Upper lobe of right lung (tissue), 1 donor: ENCODE results near the gene COX4I1. TPM values are rescaled to one million over a fixed set of nuclear protein-coding genes. Genes with fewer than 3 reads are reported as not detected.

Experiments used
- ATAC-seq: fragments of 200-7000 bp; cut with Tn5 transposase; one replicate; pipeline ENCODE4 v1.9.1; 2020; ENCODE audit warnings: mild to moderate bottlenecking, moderate library complexity
- DNase-seq: peaks from one replicate; pipeline ENCODE4 v3.0.0-alpha.2; 2020
- H3K27ac ChIP-seq: fragments of 200-600 bp; one replicate; pipeline ENCODE4 v1.8.0; 2022
- H3K27me3 ChIP-seq: fragments of 200-600 bp; one replicate; pipeline ENCODE4 v1.8.0; 2022; ENCODE audit warnings: mild to moderate bottlenecking
- H3K36me3 ChIP-seq: fragments of 200-600 bp; one replicate; pipeline ENCODE4 v1.8.0; 2022
- H3K4me1 ChIP-seq: fragments of 200-600 bp; one replicate; pipeline ENCODE4 v1.8.0; 2022
- H3K4me3 ChIP-seq: fragments of 200-600 bp; one replicate; pipeline ENCODE4 v1.8.0; 2022; ENCODE audit warnings: mild to moderate bottlenecking
- H3K9me3 ChIP-seq: fragments of 200-600 bp; one replicate; pipeline ENCODE4 v1.8.0; 2022
- CTCF ChIP-seq: fragments of 200-600 bp; IDR thresholded peaks from one replicate; pipeline ENCODE4 v1.8.0; 2022; ENCODE audit warnings: antibody characterized with exemption
- intact Hi-C: fragments of 100-400 bp; cut with DNase I; formaldehyde crosslinking; loops from one replicate; pipeline ENCODE4 v1.11.0; 2022
- total RNA-seq: library from RNA; stranded (reverse); fragmentation: NEBNext Ultra II Directional; extraction: Animal tissue kit (Norgen Biotek cat#: 25700); gene quantifications from one replicate; pipeline ENCODE4 v1.2.1, GENCODE V29; 2021
- donor health status: DM: no; HTN: yes; CAD: no; lungs with severe emphysema.

The COX4I1 gene
- total RNA-seq, 1 donor from 2014 or later, result 382 TPM

GRCh38 chr16:85850344-85850880 lies 50.9 kb downstream of the COX4I1 start:
- ATAC-seq (no peak), DNase-seq (no peak)
- Histone ChIP-seq H3K9me3 (no peaks in the 10 kb centered on the region), H3K4me1 (no peaks in the 10 kb centered on the region), H3K36me3 (no peaks in the 10 kb centered on the region), H3K27ac (no peak overlapping the region), H3K4me3 (no peak overlapping the region), H3K27me3 (peaks cover 5% of the 10 kb centered on the region)
- no peak for TF ChIP-seq CTCF
- intact Hi-C loops, result no loop called here

- intact Hi-C loops, result no loop called here
- no peaks in the 10 kb centered on the region for H3K36me3 ChIP-seq
- no peak for ATAC-seq
- no peak overlapping the region for H3K4me3 ChIP-seq
- peaks cover 3% of the 10 kb centered on the region for H3K27me3 ChIP-seq
- H3K27ac ChIP-seq, result no peak overlapping the region
- no peaks in the 10 kb centered on the region for H3K4me1 ChIP-seq
- no peaks in the 10 kb centered on the region for H3K9me3 ChIP-seq
- DNase-seq, result no peak
- TF ChIP-seq CTCF, result no peak
Observed at GRCh38 chr16:85851034-85851785, 51.7 kb downstream of the COX4I1 start.

- intact Hi-C loops, result no loop called here
- H3K27ac ChIP-seq, result no peak overlapping the region
- DNase-seq, result no peak
- no peaks in the 10 kb centered on the region for H3K27me3 ChIP-seq
- H3K4me1 ChIP-seq, result no peaks in the 10 kb centered on the region
- H3K36me3 ChIP-seq, result no peaks in the 10 kb centered on the region
- no peak overlapping the region for H3K4me3 ChIP-seq
- no peaks in the 10 kb centered on the region for H3K9me3 ChIP-seq
- peak; percentile 20 for ATAC-seq
- no peak for TF ChIP-seq CTCF
Observed at GRCh38 chr16:85853547-85854545, 54.4 kb downstream of the COX4I1 start.

- no peaks in the 10 kb centered on the region for H3K4me1 ChIP-seq
- intact Hi-C loops, result no loop called here
- TF ChIP-seq CTCF, result no peak
- no peak for ATAC-seq
- no peaks in the 10 kb centered on the region for H3K27me3 ChIP-seq
- no peaks in the 10 kb centered on the region for H3K9me3 ChIP-seq
- H3K4me3 ChIP-seq, result no peak overlapping the region
- no peaks in the 10 kb centered on the region for H3K36me3 ChIP-seq
- no peak overlapping the region for H3K27ac ChIP-seq
- no peak for DNase-seq
Observed at GRCh38 chr16:85854935-85855334, 55.4 kb downstream of the COX4I1 start.

GRCh38 chr16:85856079-85856478 lies 56.6 kb downstream of the COX4I1 start:
- no peak for ATAC-seq
- intact Hi-C loops, result no loop called here
- Histone ChIP-seq H3K4me1 (no peaks in the 10 kb centered on the region), H3K4me3 (no peak overlapping the region), H3K9me3 (no peaks in the 10 kb centered on the region), H3K27me3 (no peaks in the 10 kb centered on the region), H3K36me3 (no peaks in the 10 kb centered on the region), H3K27ac (no peak overlapping the region)
- no peak for DNase-seq
- no peak for TF ChIP-seq CTCF
